Effector memory CD8-positive, alpha-beta T cell (primary cell): ENCODE measurements around the gene KCNAB2.

Source experiments
- ATAC-seq: fragments of 150-1000 bp; cut with Tn5 transposase; replicated peaks from 2 replicates; pipeline ENCODE4 v1.10.0; 2021; ENCODE audit warnings: mild to moderate bottlenecking, moderate library complexity
- DNase-seq, 3 experiments: peaks; one replicate each; pipeline ENCODE4 v3.0.0; 2021
- H3K27ac Mint-ChIP-seq, 2 donors: one replicate each; pipeline ENCODE4 v1.8.0; 2022; ENCODE audit warnings: mild to moderate bottlenecking in 2 of 2, mixed read lengths in 2 of 2, moderate library complexity in 2 of 2
- H3K27me3 Mint-ChIP-seq, 2 donors: one replicate each; pipeline ENCODE4 v1.8.0; 2022; ENCODE audit warnings: mixed read lengths in 2 of 2
- H3K36me3 Mint-ChIP-seq: one replicate; pipeline ENCODE4 v1.8.0; 2022; ENCODE audit warnings: mild to moderate bottlenecking, moderate library complexity, mixed read lengths; ENCODE audit not compliant: insufficient read depth
- H3K4me1 Mint-ChIP-seq, 2 donors: one replicate each; pipeline ENCODE4 v1.8.0; 2022; ENCODE audit warnings: low read depth in 2 of 2, mixed read lengths in 2 of 2
- H3K4me3 Mint-ChIP-seq, 2 donors: one replicate each; pipeline ENCODE4 v1.8.0; 2022; ENCODE audit warnings: mild to moderate bottlenecking in 2 of 2, mixed read lengths in 2 of 2, moderate library complexity in 2 of 2
- H3K9me3 Mint-ChIP-seq, 2 donors: one replicate each; pipeline ENCODE4 v1.8.0; 2022; ENCODE audit warnings: mixed read lengths in 2 of 2
- total RNA-seq, 9 experiments: gene quantifications; one replicate each; lab custom pipeline; 2026; lab: John Stamatoyannopoulos, UW

KCNAB2 gene
- total RNA-seq = 133 to 360 (median 240) reads per million in 9 experiments

DNA sequence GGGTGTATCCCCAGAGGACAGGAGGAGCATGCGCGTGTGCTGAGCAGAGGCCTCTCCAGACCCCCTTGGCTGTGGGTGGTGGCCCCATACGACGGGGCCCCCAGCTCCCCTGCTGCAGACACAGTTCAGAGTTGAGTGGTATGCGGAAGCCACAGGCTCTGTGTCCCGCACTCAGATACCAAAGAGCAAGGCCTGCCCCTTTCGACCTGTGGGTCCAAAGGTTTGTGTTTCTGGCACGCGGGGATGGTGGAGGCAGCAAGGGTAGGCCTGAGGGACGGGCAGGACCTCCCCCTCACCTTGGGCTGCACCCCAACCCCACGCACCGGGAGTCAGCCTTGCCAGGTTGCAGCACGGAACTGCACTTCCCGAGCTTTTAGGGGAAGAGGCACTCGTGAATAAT lies at the start of gene KCNAB2:
Gene KCNAB2, plus strand, starts transcription at position 328 of the 400 bp plus-strand sequence. CDS start 5,649 bp downstream, outside the sequence.
- ATAC-seq = no peak
- peaks cover 26 to 30% of the 10 kb centered on the region in 2 donors for H3K4me1 Mint-ChIP-seq
- no peak for DNase-seq
- no peaks in the 10 kb centered on the region for H3K27me3 Mint-ChIP-seq
- H3K27ac Mint-ChIP-seq = peak within 1 kb of the TSS in 1 of 2 donors; percentile 82
- H3K36me3 Mint-ChIP-seq = peaks cover 61% of the 10 kb centered on the region
- H3K4me3 Mint-ChIP-seq = no peak within 1 kb of the TSS
- H3K9me3 Mint-ChIP-seq = no peaks in the 10 kb centered on the region

DNA sequence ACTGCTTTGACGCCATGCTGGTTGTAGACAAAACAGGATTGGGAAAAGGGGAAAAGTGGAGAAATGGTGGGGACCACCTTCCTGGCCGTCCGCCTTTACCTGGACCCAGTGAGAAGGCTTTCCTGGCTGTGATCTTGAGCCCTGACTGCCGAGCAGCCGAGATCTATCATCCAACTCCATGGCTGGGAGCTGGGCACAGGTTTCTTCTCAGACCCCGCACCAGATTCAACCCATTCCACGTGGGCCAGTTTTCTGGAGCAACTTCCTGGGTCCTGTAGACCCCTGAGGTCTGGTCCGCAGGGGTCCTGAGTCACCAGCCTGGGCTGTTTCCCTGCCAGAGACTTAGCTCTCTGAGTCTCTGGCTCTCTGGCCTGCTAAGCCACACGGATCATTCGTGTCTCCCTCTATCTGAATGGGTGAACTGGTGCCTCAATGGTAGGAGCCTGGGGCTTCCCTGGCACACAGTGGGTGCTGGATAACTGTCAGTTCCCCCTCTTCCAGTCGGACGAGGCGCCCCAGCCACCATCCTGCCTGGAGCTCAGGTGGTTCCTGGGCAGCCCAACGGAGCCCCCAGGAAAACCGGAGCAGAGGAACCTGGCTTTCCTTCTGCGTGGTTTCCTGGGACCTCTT lies 48.9 kb upstream of the KCNAB2 start:
- Mint-ChIP-seq H3K9me3 (no peaks in the 10 kb centered on the region), H3K27me3 (no peaks in the 10 kb centered on the region), H3K4me3 (peak overlapping the region in 1 of 2 donors; percentile 13), H3K27ac (peak overlapping the region in 1 of 2 donors; percentile 65), H3K36me3 (peaks cover 27% of the 10 kb centered on the region), H3K4me1 (peaks cover 48 to 54% of the 10 kb centered on the region in 2 donors)
- DNase-seq (no peak), ATAC-seq (no peak)

DNA sequence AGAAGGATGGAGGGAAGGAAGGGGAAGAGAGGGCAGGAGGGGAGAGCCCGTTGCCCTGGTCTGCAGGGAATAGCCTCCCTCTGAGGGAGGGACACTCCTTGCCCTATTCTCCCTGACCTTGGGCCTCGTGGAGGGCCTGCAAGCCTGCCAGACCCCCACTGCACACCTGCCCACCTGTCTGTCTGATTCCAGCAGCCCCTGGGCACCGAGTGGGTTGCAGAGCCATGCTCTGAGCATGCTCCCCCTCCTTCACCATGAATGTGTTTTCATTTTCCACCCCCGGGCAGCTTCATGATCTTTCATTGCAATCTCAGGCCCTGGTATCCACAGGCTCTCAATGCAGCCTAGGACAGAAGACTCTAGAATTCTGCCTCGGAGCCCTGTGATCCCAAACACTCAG lies 48.4 kb upstream of the KCNAB2 start:
- H3K9me3 Mint-ChIP-seq = no peaks in the 10 kb centered on the region
- ATAC-seq (no peak), DNase-seq (no peak)
- H3K36me3 Mint-ChIP-seq = peaks cover 24% of the 10 kb centered on the region
- H3K4me3 Mint-ChIP-seq = no peak overlapping the region
- peaks cover 50 to 60% of the 10 kb centered on the region in 2 donors for H3K4me1 Mint-ChIP-seq
- H3K27me3 Mint-ChIP-seq = no peaks in the 10 kb centered on the region
- H3K27ac Mint-ChIP-seq = peak overlapping the region; percentile 18 to 65

DNA sequence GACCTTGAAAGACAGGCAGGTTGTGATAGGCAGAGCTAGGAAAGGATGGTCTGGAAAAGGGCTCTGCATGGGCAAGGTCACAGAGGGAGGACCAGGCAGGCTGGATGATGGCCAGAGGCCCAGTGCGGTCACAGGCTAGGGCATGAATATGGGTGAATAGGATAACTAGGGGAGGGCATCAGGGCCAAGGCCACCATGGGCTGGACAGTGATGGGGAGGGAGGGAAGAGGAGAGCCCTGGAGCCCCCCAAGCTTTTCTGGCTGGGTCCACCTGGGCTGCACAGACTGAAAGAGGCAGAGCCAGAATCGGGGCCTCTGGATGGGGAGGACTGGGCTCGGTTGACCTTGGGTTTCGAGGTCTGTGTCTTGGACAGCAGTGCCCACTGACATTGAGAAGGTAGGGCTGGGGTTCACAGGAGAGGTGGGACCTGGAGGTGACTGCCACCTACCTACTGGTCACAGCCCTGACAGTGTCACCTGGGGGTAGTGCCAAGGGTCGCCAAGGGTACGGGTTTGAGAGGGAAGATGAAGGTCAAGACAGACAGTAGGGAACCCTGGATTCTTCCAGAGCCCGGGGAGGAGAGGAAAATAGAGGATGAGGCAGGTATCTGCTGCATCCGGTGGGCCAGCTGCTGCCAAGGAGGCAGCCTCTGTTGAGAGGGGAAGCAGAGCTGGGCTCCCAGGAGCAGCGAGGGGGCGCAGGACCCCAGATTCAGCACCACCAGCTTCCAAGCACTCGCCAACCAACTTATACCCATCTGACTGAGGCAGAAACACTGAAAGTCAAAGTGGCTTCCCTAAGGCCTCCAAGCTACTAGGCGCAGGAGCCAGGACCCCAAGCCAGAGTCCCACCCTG lies 47.4 kb upstream of the KCNAB2 start:
- no peak overlapping the region for H3K4me3 Mint-ChIP-seq
- no peaks in the 10 kb centered on the region for H3K27me3 Mint-ChIP-seq
- peaks cover 49 to 61% of the 10 kb centered on the region in 2 donors for H3K4me1 Mint-ChIP-seq
- H3K36me3 Mint-ChIP-seq = peaks cover 16% of the 10 kb centered on the region
- H3K27ac Mint-ChIP-seq = peak overlapping the region; percentile 8 to 65
- no peaks in the 10 kb centered on the region for H3K9me3 Mint-ChIP-seq
- DNase-seq (no peak), ATAC-seq (no peak)

DNA sequence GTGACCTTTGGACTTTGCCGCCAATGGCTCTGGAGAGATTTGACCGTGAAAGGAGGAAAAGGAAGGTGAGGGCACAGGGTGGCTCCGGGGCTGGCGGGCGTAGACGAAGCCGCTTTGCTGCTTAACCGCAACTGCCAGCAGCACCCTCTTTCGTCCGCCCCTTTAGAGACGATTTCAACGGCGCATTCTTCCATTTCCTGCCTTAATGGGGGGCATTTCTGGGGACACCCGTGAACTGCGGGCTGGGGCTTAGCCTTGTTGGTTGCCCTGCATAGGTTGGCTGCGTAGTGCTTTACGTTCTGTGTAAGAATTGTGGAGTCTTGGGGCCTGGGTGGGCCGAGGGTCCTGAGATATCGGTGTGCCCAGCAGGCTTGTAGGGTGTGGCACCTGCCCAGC lies 46.8 kb upstream of the KCNAB2 start:
- ATAC-seq = no peak
- Mint-ChIP-seq H3K36me3 (peaks cover 16% of the 10 kb centered on the region), H3K27me3 (no peaks in the 10 kb centered on the region), H3K9me3 (no peaks in the 10 kb centered on the region), H3K27ac (peak overlapping the region in 1 of 2 donors; percentile 8), H3K4me3 (no peak overlapping the region), H3K4me1 (peaks cover 45 to 57% of the 10 kb centered on the region in 2 donors)
- no peak for DNase-seq

DNA sequence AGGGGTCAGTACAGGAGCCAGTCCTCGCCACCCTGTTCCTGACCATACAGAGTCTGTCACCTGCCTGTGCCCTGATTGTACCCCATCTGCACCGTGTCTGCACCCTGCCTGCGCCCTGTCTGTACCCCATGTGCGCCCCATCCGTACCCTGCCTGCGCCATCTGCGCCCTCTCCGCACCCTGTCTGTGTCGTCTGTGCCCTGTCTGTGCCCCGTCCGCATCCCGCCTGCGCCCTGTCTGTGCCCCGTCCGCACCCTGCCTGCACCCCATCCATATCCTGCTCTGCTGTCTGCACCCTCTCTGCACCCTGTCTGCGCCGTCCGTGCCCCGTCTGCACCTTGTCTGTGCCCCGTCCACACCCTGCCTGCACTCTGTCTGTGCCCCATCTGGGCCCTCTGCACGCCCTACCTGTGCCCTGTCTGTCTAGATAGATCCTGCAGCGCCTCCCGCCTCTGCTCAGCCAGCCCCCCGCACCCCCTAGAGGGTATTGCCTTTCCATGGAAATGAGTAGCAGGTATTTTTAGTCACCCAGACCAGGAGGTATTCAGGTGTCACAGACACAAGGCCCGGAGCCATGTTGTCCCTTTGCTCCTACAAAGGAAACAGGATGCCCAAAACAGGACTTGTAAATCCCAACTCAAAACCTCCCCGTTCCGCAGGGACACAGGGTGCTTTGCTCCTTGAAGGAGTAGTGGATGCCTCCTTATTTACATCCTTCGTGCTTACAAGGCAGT lies 45.8 kb upstream of the KCNAB2 start:
- Mint-ChIP-seq H3K4me3 (no peak overlapping the region), H3K36me3 (peaks cover 17% of the 10 kb centered on the region), H3K27ac (peak overlapping the region; percentile 59 to 81), H3K9me3 (no peaks in the 10 kb centered on the region), H3K4me1 (peaks cover 36 to 53% of the 10 kb centered on the region in 2 donors), H3K27me3 (no peaks in the 10 kb centered on the region)
- no peak for DNase-seq
- ATAC-seq = no peak

DNA sequence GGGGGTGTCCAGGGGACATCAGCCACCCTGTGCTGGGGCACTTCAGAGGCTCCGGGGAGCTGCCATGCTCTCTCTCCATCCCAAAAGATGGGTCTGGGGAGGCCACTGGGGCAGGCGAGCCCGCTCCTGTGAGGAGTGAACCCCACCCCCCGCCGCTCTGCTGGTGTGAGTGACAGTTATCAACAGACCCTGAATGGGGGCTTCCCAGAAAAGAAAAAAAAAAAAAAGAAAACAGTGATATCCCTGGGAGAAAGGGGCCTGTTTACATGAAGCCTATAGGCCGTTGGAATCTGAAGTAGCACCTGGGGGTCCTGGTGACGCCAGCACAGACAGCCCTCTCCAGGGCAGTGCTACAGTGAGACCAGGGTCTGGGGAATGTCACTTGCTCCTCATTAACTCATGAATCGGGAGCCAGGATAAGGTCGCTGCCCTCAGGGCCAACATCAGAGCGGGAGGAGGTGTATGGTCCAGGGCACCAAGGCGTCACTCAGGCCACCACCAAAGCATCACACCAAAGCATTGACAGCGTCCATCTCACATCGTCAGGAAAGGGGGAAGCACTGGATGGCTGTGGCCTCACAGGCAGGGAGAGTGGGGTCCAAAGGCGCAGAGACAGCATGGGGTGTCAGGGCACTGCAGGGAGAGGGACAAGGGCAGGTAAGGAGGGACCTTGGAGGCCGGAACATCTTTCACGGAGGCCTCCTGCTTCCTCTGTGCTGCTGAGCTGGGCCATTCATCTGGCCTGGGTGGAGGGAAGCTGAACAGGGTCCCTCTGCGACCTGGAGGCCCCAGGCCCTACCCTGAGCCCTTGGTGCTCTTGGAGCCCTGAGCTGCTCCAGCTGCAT lies 45.0 kb upstream of the KCNAB2 start:
- peaks cover 30 to 53% of the 10 kb centered on the region in 2 donors for H3K4me1 Mint-ChIP-seq
- peak overlapping the region; percentile 59 to 84 for H3K27ac Mint-ChIP-seq
- no peaks in the 10 kb centered on the region for H3K9me3 Mint-ChIP-seq
- peaks cover 17% of the 10 kb centered on the region for H3K36me3 Mint-ChIP-seq
- ATAC-seq = no peak
- no peaks in the 10 kb centered on the region for H3K27me3 Mint-ChIP-seq
- no peak overlapping the region for H3K4me3 Mint-ChIP-seq
- DNase-seq = no peak

DNA sequence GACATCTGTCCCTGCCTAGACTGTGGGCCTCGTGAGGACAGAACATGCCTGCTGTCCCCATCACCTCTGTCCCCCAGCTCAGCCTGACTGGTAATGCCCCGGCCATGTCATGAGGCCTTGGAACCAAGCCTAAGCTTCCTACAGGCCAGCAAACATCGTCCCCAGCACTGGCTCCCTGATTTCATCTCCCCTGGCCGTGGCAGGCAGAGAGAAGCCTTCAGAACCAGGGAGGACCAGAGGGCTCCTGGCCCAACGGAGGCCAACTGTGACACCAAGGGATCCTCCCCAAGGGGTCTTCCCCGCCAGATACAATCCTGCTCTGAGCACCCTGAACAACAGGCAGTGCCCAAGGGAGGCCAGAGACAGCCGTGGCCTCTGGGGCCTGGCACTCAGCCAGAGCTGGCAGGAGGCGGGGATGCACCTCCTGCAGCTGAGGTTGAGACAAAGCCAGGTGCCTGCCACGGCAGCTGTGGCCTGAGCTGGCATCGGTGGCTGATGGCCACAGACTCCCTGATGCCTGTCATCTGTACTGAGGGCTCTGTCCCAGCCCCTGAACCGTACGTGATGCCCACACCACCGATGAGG lies 43.6 kb upstream of the KCNAB2 start:
- Mint-ChIP-seq H3K36me3 (peaks cover 18% of the 10 kb centered on the region), H3K4me3 (no peak overlapping the region), H3K4me1 (peaks cover 27 to 57% of the 10 kb centered on the region in 2 donors), H3K9me3 (no peaks in the 10 kb centered on the region), H3K27me3 (no peaks in the 10 kb centered on the region), H3K27ac (no peak overlapping the region)
- DNase-seq (no peak), ATAC-seq (peak; percentile 31)

DNA sequence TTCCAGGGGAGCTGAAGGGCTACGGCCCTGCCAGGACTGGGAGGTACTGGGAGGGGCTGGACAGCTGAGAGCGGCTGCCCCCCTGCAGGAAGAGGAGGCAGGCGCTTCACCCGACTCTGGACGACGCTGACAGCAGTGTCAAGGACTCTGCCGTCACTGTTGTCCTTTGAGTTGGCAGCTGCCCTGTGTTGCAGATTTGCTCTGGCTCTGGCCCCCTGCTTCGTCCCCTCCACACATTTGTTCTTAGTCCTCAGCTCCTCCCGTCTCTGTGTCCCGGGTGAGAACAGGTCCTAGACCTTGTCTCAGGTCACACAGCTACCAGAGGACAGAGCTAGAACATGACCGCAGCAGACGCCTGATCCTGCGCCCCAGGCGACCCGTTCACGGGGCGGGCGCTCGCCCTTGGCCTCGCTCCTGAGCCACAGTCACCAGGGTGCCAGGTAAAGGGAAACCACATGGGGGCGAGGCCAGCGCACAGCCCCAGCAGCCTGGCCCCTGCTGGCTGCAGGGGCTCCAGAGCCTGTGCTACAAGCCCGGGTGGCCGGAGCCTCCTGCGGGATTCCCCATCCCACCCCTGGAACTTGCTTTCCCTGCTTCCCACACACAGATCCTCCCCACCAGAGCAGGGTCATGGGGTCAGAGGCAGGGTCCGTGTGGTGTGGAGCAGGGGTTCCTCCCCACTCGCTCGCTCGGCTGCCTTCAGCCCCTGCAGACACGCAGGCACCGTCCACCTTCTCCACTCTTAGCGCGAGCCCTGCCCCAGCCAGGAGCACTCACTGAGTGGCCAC lies 42.8 kb upstream of the KCNAB2 start:
- ATAC-seq = no peak
- no peak overlapping the region for H3K4me3 Mint-ChIP-seq
- peaks cover 21% of the 10 kb centered on the region for H3K36me3 Mint-ChIP-seq

DNA sequence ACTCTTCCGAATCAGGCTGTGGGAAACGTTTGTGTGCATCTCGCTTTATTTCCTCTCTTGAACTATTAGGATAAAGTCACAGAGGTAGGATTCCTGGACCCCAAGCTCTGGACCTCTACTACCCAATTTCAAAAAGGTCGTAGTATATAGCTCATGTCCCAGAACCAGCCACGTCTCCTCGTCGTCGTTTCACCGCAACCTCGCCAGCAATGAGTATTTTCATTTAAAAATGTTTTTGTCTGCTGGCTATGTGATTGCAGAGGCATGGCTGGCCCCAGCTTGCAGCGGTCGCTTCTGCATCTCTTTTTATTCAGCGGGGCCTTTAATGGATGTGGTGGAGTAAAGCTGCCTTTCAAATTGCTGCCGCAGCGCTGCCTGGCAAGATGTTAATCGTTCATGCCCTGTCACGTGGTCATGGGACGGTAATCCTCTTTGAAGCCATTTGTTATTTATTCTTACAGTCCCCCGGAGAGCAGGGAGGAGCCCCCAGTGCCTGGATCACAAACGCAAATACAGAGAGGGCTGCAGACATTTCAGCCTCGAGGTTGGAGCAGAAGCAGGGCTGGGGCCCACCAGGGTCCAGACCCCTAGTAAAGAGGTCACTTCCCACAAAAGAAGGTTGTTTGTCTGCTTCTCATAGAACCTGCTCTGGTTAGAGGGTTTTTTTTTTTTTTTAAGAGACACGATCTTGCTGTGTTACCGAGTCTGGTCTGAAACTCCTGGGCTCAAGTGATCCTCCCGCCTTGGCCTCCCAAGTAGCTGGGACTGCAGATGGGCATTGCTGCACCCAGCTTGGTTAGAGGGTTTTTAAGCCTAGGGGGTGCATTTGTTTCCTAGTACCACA lies 41.9 kb upstream of the KCNAB2 start:
- Mint-ChIP-seq H3K27ac (peak overlapping the region; percentile 32 to 46), H3K9me3 (no peaks in the 10 kb centered on the region), H3K36me3 (peaks cover 23% of the 10 kb centered on the region), H3K4me1 (peaks cover 21 to 48% of the 10 kb centered on the region in 2 donors), H3K27me3 (no peaks in the 10 kb centered on the region), H3K4me3 (no peak overlapping the region)
- DNase-seq = no peak
- ATAC-seq = no peak

More for the DNA sequence above, 42.8 kb upstream of the KCNAB2 start:
- Mint-ChIP-seq H3K27me3 (no peaks in the 10 kb centered on the region), H3K27ac (peak overlapping the region; percentile 32 to 46), H3K9me3 (no peaks in the 10 kb centered on the region), H3K4me1 (peaks cover 25 to 49% of the 10 kb centered on the region in 2 donors)
- DNase-seq = no peak

DNA sequence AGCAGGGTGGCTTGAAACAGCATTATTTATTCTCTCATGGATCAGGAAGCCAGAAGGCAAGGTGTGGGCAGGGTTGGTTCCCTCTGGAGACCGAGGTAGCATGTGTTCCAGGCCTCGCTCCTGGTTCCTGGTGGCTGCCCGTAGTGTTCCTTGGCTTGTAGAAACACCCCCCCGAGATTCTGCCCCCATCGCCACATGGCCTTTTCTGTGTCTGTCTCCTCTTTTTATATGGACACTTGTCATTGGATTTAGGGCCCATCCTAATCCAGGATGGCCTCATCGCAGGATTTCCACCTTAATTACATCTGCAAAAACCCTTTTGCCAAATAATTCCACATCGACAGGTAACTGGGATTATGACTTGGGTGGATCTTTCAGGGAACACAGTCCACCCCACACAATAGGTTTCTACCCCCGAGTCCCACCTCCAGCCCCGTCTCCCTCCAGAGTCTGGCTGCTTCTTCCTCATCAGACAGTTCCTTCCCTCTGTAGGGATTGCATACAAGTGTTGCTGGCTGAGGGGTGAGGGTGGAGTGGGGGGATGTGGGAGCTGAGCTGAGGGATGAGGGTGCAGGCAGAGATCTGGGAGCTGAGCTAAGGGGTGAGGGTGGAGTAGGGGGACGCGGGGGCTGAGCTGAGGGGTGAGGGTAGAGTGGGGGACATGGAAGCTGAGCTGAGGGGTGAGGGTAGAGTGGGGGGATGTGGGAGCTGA lies 41.1 kb upstream of the KCNAB2 start:
- Mint-ChIP-seq H3K4me1 (peaks cover 25 to 47% of the 10 kb centered on the region in 2 donors), H3K27me3 (no peaks in the 10 kb centered on the region), H3K9me3 (no peaks in the 10 kb centered on the region), H3K27ac (peak overlapping the region in 1 of 2 donors; percentile 46), H3K4me3 (no peak overlapping the region), H3K36me3 (peaks cover 22% of the 10 kb centered on the region)
- ATAC-seq (no peak), DNase-seq (no peak)
